ENCODE results near the gene XRCC3. TPM values are rescaled to one million over a fixed set of nuclear protein-coding genes. Genes with fewer than 3 reads are reported as not detected.
"Not testable (repeated sequence)": the region's sequence is repeated elsewhere in the genome, so short reads cannot be mapped to it uniquely, and the experiment has no call there.

The XRCC3 gene
- total RNA-seq, 4 donors from 2014 or later = 7.8 to 47.6 (median 23.8) TPM

GRCh38 chr14:103692159-103692558 is 23.1 kb downstream of the XRCC3 start:
- Histone ChIP-seq H3K9me3 (no peaks in the 10 kb centered on the region), H3K27ac (no peak overlapping the region), H3K27me3 (no peaks in the 10 kb centered on the region), H3K4me1 (peaks cover 11 to 30% (median 16%) of the 10 kb centered on the region in 4 donors), H3K36me3 (peaks cover 0 to 24% (median 12%) of the 10 kb centered on the region in 4 donors), H3K4me3 (no peak overlapping the region)
- intact Hi-C loops (cut with DNase I; ENCODE audit: low total_unique reads) (no loop called here), in situ Hi-C loops (cut with MboI; ENCODE audit: low pct_ligation_motif_present in 1 of 4, low pct_unique_long_range_greater_than_20kb in 1 of 4, low sequenced_read_pairs in 3 of 4) (no loop called here)
- no peak for DNase-seq
- 92 to 100% methylated on average over 9 to 17 of the region's 17 CpGs for WGBS, 2 donors (ENCODE audit: low coverage in 1 of 2)
- TF ChIP-seq EP300 (IDR thresholded peaks at IDR 0.05; ENCODE audit: low read depth) (no peak), CTCF (IDR thresholded peaks at IDR 0.05) (no peak), POLR2A (IDR thresholded peaks at IDR 0.05) (no peak), POLR2AphosphoS5 (IDR thresholded peaks at IDR 0.05) (no peak)

DNA sequence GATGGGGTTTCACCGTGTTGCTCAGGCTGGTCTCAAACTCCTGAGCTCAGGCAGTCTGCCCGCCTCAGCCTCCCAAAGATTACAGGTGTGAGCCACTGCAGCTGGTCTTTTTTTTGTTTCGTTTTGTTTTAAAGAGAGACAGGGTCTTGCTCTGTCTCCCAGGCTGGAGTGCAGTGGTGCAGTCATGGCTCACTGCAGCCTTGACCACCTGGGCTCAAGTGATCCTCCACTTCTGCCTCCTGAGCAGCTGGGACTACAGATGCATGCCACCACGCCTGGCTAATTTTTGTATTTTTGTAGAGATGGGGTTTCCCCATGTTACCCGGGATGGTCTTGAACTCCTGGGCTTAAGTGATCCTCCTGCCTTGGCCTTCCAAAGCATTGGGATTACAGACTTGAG is 23.6 kb downstream of the XRCC3 start:
- H3K27ac ChIP-seq; H3K27me3 ChIP-seq; in situ Hi-C loops (cut with MboI; ENCODE audit: low pct_ligation_motif_present in 1 of 4, low pct_unique_long_range_greater_than_20kb in 1 of 4, low sequenced_read_pairs in 3 of 4); H3K4me3 ChIP-seq; H3K9me3 ChIP-seq; intact Hi-C loops (cut with DNase I; ENCODE audit: low total_unique reads): not testable (repeated sequence)
- Histone ChIP-seq H3K36me3 (peaks cover 0 to 30% (median 14%) of the 10 kb centered on the region in 4 donors), H3K4me1 (peaks cover 6 to 25% (median 11%) of the 10 kb centered on the region in 4 donors)
- peak; percentile 11 for DNase-seq
- WGBS, 2 donors (ENCODE audit: low coverage in 1 of 2) = 82 to 84% methylated on average over 5 of the region's 5 CpGs

GRCh38 chr14:103690332-103690731 is 24.9 kb downstream of the XRCC3 start:
- H3K4me3 ChIP-seq = no peak overlapping the region
- intact Hi-C loops (cut with DNase I; ENCODE audit: low total_unique reads) = no loop called here
- in situ Hi-C loops (cut with MboI; ENCODE audit: low pct_ligation_motif_present in 1 of 4, low pct_unique_long_range_greater_than_20kb in 1 of 4, low sequenced_read_pairs in 3 of 4) = no loop called here
- peaks cover 0 to 41% (median 16%) of the 10 kb centered on the region in 4 donors for H3K36me3 ChIP-seq
- no peak for DNase-seq
- H3K4me1 ChIP-seq = peaks cover 0 to 12% (median 9%) of the 10 kb centered on the region in 4 donors
- H3K9me3 ChIP-seq = no peaks in the 10 kb centered on the region
- peak overlapping the region in 1 of 4 donors; percentile 54 for H3K27ac ChIP-seq
- TF ChIP-seq POLR2AphosphoS5 (IDR thresholded peaks at IDR 0.05) (no peak), EP300 (IDR thresholded peaks at IDR 0.05; ENCODE audit: low read depth) (no peak), CTCF (IDR thresholded peaks at IDR 0.05) (no peak), POLR2A (IDR thresholded peaks at IDR 0.05) (no peak)
- no peaks in the 10 kb centered on the region for H3K27me3 ChIP-seq
- 88 to 90% methylated on average over 2 to 8 of the region's 8 CpGs for WGBS, 2 donors (ENCODE audit: low coverage in 1 of 2)

GRCh38 chr14:103688906-103689902 is 26.0 kb downstream of the XRCC3 start:
- TF ChIP-seq EP300 (IDR thresholded peaks at IDR 0.05; ENCODE audit: low read depth) (no peak), POLR2AphosphoS5 (IDR thresholded peaks at IDR 0.05) (no peak), POLR2A (IDR thresholded peaks at IDR 0.05) (no peak), CTCF (IDR thresholded peaks at IDR 0.05) (no peak)
- WGBS, 2 donors (ENCODE audit: low coverage in 1 of 2) = 70 to 81% methylated on average over 13 to 16 of the region's 16 CpGs
- Histone ChIP-seq H3K4me1 (peaks cover 0 to 11% (median 9%) of the 10 kb centered on the region in 4 donors), H3K9me3 (no peaks in the 10 kb centered on the region), H3K27ac (peak overlapping the region in 3 of 4 donors; percentile 15 to 54 (median 20)), H3K27me3 (no peaks in the 10 kb centered on the region), H3K36me3 (peaks cover 0 to 35% (median 17%) of the 10 kb centered on the region in 4 donors), H3K4me3 (no peak overlapping the region)
- DNase-seq = peak; percentile 59
- intact Hi-C loops (cut with DNase I; ENCODE audit: low total_unique reads) = no loop called here
- in situ Hi-C loops (cut with MboI; ENCODE audit: low pct_ligation_motif_present in 1 of 4, low pct_unique_long_range_greater_than_20kb in 1 of 4, low sequenced_read_pairs in 3 of 4) = no loop called here

Data from transverse colon (tissue), 4 donors.